ENCODE data around the gene ABHD4. TPM values are rescaled to one million over a fixed set of nuclear protein-coding genes. Genes with fewer than 3 reads are reported as not detected.
"Not testable (repeated sequence)": the region's sequence is repeated elsewhere in the genome, so short reads cannot be mapped to it uniquely, and the experiment has no call there.

Gene ABHD4
- total RNA-seq, 2 experiments from 2014 or later, result 8.6 to 9.4 TPM

DNA sequence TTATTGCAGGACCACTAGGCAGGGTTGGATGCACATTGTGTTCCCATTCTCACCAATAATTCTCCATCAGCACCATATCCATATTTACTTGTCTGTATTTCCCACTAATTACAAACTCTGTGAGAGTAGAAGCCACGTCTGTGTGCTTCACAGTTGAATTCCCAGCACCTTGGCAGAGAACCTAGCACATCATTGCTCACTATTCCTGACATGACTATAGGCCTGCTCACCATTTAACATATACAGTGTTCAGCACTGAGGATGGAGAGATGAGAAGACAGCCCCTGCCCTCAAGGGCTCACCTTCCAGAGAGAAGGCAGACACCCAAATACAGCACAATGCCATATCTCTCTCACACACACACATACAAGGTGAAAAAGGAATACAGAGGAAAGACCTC lies 14.1 kb upstream of the ABHD4 start:
- ChIA-PET CTCF (interaction anchor here (1.7 to 12.8 kb wide), 2 partner anchors 12 to 239 kb away, joined by 4 to 163 read pairs; no protein-coding TSS in a partner anchor), POLR2A (interaction anchor here (1.0 to 1.5 kb wide), 2 partner anchors 14 to 28 kb away, joined by 3 to 6 read pairs; no protein-coding TSS in a partner anchor)
- intact Hi-C loops (cut with micrococcal nuclease), result loop anchor here (10.0 kb wide), 1 partner anchor 131 kb away; no protein-coding TSS in a partner anchor
- peaks cover 65% of the 10 kb centered on the region for H3K4me1 Mint-ChIP-seq (ENCODE audit: low read depth)
- H3K27ac Mint-ChIP-seq, result peak overlapping the region; percentile 14
- H3K9me3 Mint-ChIP-seq, result no peaks in the 10 kb centered on the region
- H3K36me3 Mint-ChIP-seq (ENCODE audit: low read depth), result peaks cover 63% of the 10 kb centered on the region
- DNase-seq (no peak), ATAC-seq (no peak)
- no peaks in the 10 kb centered on the region for H3K27me3 Mint-ChIP-seq
- no peak for TF ChIP-seq CTCF (IDR thresholded peaks at IDR 0.05)
- H3K4me3 Mint-ChIP-seq, result no peak overlapping the region

DNA sequence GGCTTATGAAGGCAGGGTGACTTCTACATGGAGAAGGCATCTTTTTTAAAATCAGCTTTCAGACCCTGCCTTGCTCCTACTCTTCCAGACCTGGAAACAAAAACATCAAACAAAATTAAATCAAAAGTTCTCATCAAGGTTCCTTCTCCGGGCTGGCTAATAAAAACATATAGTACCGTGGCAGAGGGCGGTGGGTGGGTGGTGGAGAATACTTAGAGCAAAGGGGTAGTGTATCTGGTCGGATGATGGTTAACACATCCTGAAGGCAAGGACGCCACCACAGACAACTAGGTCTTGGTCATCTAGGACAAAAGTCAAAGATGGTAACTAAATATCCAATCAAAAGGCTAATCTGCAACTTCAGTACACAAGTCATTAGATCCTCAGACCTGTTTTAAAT lies 10.9 kb upstream of the ABHD4 start:
- H3K4me3 Mint-ChIP-seq, result peak overlapping the region; percentile 83
- peaks cover 49% of the 10 kb centered on the region for H3K36me3 Mint-ChIP-seq (ENCODE audit: low read depth)
- intact Hi-C loops (cut with micrococcal nuclease), result loop anchor here (10.0 kb wide), 1 partner anchor 128 kb away; no protein-coding TSS in a partner anchor
- peaks cover 1% of the 10 kb centered on the region for H3K27me3 Mint-ChIP-seq
- DNase-seq (no peak), ATAC-seq (no peak)
- CTCF ChIA-PET, result interaction anchor here (1.2 to 12.8 kb wide), 6 partner anchors 11 to 399 kb away, joined by 4 to 163 read pairs (median 14); partner anchors contain the start of gene ABHD4
- POLR2A ChIA-PET, result interaction anchor here (3.2 to 3.9 kb wide), 3 partner anchors 10 to 31 kb away, joined by 22 to 31 read pairs (median 26); partner anchors contain the start of gene ABHD4
- no peaks in the 10 kb centered on the region for H3K9me3 Mint-ChIP-seq
- peaks cover 71% of the 10 kb centered on the region for H3K4me1 Mint-ChIP-seq (ENCODE audit: low read depth)
- H3K27ac Mint-ChIP-seq, result peak overlapping the region; percentile 98
- no peak for TF ChIP-seq CTCF (IDR thresholded peaks at IDR 0.05)

GRCh38 chr14:22587677-22588422 lies 10.2 kb upstream of the ABHD4 start:
- intact Hi-C loops (cut with micrococcal nuclease), result loop anchor here (10.0 kb wide), 1 partner anchor 127 kb away; no protein-coding TSS in a partner anchor
- POLR2A ChIA-PET, result interaction anchor here (0.6 to 3.9 kb wide), 25 partner anchors 8 to 506 kb away, joined by 3 to 31 read pairs (median 4); partner anchors contain the start of genes ABHD4 and OXA1L
- CTCF ChIA-PET, result interaction anchor here (1.2 to 12.8 kb wide), 13 partner anchors 8 to 399 kb away, joined by 3 to 163 read pairs (median 6); partner anchors contain the start of genes ABHD4 and OXA1L
- peak overlapping the region; percentile 83 for H3K4me3 Mint-ChIP-seq
- DNase-seq, H3K9me3 Mint-ChIP-seq, H3K27me3 Mint-ChIP-seq, ATAC-seq: not testable (repeated sequence)
- peak overlapping the region; percentile 98 for H3K27ac Mint-ChIP-seq
- peaks cover 47% of the 10 kb centered on the region for H3K36me3 Mint-ChIP-seq (ENCODE audit: low read depth)
- peaks cover 71% of the 10 kb centered on the region for H3K4me1 Mint-ChIP-seq (ENCODE audit: low read depth)

DNA sequence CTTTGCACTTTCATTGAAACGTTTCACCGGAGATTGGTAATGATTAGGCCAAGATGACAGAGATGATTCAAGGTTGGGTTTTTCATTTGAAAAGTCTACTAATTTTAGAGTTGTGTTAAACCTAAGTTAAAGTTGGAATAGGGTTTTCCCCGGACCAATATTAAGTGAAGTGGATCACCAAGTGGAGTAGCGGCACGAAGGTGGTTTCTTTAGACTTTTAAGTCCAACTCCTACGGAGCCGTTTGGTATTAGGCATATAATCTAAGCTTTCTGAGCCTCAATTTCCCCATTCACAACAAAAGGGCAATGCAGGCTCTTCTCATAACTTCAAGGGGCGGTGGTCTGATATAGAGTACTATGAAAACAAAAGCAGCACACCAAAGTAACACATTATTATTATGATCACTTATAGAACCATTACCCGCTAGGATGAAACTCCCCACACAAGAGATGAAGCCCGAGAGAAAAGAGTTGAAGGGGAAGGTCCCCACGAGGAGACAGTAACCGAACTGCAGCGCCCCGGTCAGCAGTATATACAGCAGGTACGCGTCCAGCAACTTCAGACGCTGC lies 9.5 kb upstream of the ABHD4 start:
- TF ChIP-seq CTCF (IDR thresholded peaks at IDR 0.05), result no peak
- Mint-ChIP-seq H3K27me3 (peaks cover 1% of the 10 kb centered on the region), H3K27ac (peak overlapping the region; percentile 98), H3K9me3 (no peaks in the 10 kb centered on the region), H3K4me1 (ENCODE audit: low read depth) (peaks cover 64% of the 10 kb centered on the region), H3K4me3 (peak overlapping the region; percentile 83), H3K36me3 (ENCODE audit: low read depth) (peaks cover 40% of the 10 kb centered on the region)
- ChIA-PET POLR2A (interaction anchor here (0.6 to 3.9 kb wide), 30 partner anchors 9 to 667 kb away, joined by 3 to 31 read pairs (median 4); partner anchors contain the start of genes ABHD4 and OXA1L), CTCF (interaction anchor here (0.6 to 12.8 kb wide), 22 partner anchors 9 to 885 kb away, joined by 3 to 163 read pairs (median 4); partner anchors contain the start of genes ABHD4 and OXA1L)
- DNase-seq, result peak; percentile 24
- intact Hi-C loops (cut with micrococcal nuclease), result loop anchor here (10.0 kb wide), 1 partner anchor 126 kb away; no protein-coding TSS in a partner anchor
- ATAC-seq, result no peak

Data from activated CD8-positive, alpha-beta T cell treated with anti-CD3 and anti-CD28 coated beads for 36 hours (primary cell).